Stimulated activated CD8-positive, alpha-beta memory T cell treated with anti-CD3 and anti-CD28 coated beads, Interleukin-15, amount 100 ng/mL, for 24 hours (primary cell): ENCODE results near the gene AREG.

ENCODE experiments used
- DNase-seq: peaks from one replicate; pipeline ENCODE4 v3.0.0-alpha.2; 2020; ENCODE audit warnings: low read depth

AREG gene

DNA sequence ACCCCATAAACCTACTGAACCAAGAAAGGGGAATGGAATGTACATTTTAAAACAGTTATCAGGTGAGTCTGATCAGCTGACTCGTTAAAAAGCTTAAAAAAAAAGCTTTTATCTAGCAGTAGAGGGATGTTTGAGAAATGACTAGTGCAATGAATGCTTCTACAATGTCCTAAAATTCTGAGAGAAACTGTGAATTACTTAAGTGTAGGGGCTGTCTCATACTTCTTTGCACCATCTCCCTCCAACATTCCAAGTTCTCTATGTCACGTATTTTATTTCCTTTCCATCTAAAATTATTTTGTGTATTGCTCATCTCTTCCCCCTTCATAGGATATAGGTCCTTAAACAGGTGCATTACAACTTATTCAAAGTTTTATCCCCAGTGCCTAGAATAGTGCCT is 11.9 kb upstream of the AREG start:
- no peak for DNase-seq

GRCh38 chr4:74433541-74434172 is 11.3 kb upstream of the AREG start:
- no peak for DNase-seq

DNA sequence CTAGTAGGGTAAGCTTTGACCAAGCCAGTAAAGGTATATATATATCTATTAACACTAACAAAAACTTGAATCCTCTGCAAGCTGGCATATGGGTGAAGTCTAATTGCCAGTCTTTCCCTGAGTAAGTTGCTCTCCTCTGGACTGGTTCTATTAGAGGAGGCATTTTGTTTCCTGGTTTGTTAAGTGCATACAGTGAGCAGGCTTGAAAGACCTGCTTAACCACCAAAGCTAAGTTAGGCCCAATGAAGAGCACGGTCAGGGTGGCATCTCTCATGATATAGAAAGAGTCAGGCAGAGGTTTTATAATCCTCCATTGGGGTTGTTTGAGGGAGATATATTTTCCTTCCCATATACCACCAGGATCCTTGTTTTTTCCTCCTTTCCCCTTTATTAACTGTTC is 9.6 kb upstream of the AREG start:
- no peak for DNase-seq

DNA sequence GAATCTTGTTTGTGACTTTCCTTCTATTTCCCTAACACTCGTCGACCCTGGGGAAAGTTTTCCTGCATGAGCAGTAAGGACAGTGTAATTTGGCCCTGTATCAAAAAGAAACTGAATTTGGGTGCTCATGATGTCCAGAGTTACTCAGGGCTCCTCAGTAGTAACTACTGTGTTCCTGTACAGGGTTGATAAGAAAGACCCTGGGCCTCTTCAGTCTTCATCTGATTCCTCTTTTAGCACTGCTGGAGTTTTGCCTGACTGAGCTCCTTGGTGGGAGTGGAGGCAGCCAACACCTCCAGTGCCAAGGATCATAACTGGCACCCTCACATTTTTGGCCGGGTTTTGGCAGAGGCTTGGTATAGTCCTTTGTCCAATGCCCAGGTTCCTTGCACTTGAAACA is 7.1 kb upstream of the AREG start:
- DNase-seq, result no peak

DNA sequence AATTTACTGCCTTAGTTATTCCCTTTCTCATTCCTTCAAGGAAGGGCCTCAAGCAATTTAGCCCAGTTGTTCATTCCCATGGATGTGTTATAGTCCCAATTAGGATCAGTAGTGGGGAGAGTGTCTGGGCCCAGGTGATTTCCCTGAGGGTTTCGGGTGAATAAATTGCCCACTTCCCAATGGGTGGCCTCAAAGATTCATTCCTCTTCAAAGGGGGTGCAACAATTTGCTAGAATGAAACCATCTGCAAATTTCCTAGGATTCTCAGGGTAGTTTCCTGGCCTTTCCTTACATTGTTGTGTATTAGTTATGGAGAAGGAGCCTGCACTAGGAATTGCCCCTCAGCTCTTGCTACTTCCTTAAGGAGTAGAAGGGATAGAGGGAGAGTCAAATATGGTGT is 6.3 kb upstream of the AREG start:
- no peak for DNase-seq

DNA sequence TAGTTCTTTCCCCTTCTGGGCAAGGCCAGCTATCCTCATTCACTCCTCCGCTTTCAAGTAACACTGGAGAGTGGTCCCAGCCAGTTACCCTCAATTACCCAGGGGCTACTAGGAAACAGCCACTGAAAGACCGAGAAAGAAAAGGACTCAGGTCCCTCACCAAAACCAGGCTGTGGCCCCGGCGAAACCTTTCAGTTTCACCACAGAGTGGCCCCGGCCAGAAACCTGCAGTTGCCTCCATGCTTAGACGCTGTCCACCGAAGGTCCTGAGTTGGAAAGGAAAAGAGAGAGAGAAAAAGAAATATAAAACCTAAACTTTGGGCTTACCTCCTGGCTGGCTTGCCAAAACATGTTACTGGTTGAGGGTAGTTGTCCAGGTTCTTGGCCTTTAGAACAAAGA is 5.0 kb upstream of the AREG start:
- no peak for DNase-seq

GRCh38 chr4:74440356-74440755 is 4.6 kb upstream of the AREG start:
- no peak for DNase-seq

GRCh38 chr4:74441744-74442143 is 3.2 kb upstream of the AREG start:
- no peak for DNase-seq

- no peak for DNase-seq
Measured at GRCh38 chr4:74446193-74446868, 1.4 kb downstream of the AREG start.

- no peak for DNase-seq
Measured at GRCh38 chr4:74446896-74447295, 2.0 kb downstream of the AREG start.

DNA sequence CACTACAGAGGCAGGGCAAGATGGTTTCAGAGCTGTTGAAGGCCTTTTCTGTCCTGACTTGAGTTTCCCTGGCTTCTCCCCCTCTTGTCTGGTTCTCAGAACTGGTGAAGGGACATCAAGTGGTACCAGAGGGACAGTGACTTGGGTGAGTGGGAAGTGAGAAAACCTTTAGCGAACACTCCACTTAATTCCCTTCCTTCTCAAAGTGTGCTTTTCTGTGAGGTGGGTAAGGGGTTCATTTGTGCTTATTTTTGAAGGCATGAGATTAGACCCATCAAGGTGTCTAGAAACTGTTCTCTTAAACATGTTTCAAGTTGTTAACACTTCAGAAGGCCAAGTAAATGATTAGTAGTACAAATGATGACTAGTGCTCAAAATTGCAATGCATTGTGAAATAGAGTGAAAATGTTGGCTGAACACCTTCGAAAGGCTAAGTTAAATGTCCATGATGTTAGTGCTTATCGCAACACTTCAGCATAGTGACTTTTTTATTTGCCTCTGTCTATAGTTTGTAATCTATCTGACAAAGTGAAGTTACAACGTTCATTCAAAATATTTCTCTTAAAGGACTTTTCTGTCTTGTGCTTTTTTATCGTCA is 2.8 kb downstream of the AREG start:
- no peak for DNase-seq

GRCh38 chr4:74449571-74450297 is 4.8 kb downstream of the AREG start:
- DNase-seq, result no peak

- DNase-seq, result no peak
Measured at GRCh38 chr4:74450298-74450683, 5.4 kb downstream of the AREG start.

DNA sequence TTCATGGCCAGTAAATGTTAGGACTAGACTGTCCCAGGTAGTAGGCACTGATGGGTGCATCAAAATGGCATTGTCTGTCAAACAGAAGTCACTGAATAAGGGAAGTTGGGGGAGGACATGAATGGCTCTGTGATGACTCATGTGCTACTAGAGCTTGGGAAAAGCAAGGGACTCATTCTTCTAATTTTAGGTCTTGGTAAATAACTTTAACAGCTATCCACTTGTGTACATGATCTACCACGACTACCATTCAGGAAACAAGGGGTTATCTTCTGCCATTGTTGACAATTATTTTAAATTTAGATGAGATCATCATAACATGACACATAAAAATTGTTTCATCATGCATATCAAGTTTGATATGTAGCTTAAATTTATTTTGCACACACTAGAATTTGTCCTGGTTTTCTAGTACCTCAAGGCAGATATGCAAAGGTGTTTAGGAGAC is 6.3 kb downstream of the AREG start:
- no peak for DNase-seq

GRCh38 chr4:74453037-74453635 is 8.2 kb downstream of the AREG start:
- DNase-seq, result no peak

DNA sequence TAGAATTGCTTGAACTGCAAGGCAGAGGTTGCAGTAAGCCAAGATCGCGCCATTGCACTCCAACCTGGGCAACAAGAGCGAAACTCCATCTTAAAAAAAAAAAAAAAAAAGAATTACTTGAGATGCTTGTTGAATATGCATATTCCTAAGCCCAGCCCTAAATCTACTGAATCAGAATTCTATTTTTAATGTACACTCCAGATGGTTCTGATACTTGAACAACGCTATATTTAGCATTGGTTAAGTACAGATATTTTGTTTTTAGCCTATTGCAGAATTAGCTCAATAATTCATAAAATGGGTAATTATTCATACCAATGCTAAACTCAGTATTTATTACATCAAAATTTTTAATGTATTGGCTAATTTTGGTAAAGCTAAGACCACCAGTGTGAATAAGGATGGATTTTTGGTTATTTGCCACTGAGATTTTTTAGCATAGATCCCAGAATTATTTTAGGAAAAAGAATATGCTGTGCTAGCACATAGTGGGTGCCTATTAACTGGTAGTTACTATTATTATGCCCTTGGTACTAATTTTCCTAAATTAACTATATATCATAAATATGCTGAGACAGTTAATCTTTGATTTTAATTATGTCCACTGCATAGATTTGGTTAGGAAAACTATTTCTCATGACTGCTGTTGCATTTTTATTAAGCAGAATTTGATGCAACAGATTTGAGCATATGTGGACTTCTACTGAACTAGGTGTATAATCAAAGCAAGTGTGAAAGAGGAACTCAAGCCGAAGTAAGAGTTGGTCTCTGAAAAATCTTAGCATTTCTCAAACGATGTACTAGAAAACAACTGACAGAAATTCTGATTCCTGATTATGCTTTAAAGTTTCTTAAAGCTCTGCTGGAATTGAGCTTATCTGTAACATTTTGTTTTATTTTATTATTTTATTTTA is 9.2 kb downstream of the AREG start:
- DNase-seq, result no peak

DNA sequence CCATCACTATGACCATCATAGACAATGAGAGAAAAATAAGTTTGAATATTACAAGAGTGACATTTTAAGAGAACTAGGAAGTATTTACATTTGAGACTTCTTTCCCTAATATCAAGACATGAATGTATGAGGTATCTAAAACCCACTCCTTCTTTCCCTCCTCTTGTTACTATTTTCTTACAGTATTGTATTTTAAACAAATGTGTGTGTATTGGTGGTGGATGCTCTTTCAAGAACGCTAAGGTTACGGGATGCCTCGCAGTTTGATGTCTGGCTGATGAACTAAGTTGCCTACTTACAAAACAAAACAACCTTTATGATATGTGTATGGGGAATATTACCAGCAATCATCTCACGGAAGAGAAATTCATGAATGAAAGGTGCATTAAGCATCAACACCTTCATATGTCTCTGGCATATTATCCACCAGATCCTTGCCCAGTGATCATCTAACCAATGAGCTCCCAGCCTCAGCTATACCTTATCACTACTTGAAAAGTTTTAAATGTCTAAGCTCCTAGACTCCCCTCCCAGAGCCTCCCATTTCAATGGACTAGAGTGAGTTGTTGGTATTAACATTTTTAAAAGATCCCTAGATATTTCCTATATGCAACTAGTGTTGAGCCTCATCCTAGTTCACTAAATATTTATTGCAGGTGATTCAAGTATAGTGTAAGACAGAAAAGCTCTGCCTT is 10.6 kb downstream of the AREG start:
- DNase-seq, result no peak

DNA sequence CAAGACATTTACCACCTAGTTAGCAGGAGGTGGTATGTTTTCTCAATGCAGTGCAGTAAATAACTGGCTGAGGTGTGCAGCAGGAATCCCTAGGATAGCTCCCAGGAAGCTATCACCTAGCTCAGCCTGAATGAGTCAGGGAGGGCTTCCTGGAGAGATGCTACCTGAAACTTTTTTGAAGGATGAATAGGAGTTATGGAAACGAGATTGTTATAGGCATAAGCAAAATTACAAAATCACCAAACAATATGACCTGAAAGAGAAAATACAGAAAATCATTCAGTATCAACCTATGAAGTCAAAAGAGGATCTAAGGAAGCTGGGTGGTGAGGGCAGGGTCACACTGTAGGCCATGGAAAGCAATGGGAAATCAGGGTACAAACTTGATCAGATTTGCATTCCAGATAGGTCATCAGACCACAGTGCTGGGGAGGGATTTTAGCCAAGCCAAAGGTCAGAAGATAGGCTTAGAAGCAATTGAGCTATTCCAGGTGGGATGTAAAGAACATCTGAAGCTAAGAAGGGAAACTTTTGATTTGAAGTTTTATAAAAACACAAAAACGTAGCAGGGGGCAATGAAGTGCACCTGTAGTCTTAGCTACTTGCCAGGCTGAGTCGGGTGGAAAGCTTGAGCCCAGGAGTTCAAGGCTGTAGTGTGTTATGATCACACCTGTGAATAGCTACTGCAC is 11.3 kb downstream of the AREG start:
- DNase-seq, result no peak

- DNase-seq, result no peak
Measured at GRCh38 chr4:74456849-74457395, 12.0 kb downstream of the AREG start.

DNA sequence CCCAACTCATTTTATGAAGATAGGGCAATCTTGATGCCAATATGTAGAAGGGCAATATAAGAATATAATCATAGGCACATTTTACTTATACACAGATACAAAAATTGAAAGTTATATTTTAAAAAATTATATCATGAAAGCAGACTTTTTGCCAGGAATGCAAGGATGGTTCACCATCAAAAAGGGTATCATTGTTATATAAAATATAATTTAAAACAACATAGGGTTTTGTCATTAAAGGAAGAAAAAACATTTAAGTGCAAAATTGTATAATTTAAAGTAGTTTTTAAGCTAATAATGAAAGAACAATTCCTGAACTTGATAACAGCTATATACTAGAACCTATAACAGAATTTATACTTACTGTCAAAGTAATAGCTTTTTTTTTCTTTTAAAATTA is 15.9 kb downstream of the AREG start:
- DNase-seq, result no peak
